ENCODE results near the gene OASL. TPM values are rescaled to one million over a fixed set of nuclear protein-coding genes. Genes with fewer than 3 reads are reported as not detected.

OASL gene
- total and polyA plus RNA-seq, 10 of the 15 experiments (the other 5 are each of a cell fraction or from before 2014, with no cell fraction given) = 2.3 to 9.1 (median 2.7) TPM

DNA sequence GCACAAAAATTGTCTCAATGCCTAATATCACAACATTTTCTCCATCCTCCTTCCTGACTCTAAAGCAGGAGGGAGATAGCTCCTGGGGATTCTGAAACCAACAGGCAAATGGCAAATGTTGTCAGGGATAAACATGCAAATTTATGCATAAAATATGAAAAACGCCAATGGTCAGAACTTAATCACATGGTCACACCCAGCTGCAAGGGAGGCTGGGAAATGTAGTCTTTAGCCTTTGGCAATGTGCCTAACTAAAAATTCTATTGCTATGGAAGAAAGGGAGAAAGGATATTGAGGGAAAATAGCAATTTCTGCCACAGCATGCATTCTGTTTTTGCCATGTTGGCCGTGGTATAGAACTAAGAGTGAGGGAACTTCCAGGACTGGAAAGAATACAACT, 11.7 kb upstream of the OASL start (continued):
- TF ChIP-seq, protein P1, sequence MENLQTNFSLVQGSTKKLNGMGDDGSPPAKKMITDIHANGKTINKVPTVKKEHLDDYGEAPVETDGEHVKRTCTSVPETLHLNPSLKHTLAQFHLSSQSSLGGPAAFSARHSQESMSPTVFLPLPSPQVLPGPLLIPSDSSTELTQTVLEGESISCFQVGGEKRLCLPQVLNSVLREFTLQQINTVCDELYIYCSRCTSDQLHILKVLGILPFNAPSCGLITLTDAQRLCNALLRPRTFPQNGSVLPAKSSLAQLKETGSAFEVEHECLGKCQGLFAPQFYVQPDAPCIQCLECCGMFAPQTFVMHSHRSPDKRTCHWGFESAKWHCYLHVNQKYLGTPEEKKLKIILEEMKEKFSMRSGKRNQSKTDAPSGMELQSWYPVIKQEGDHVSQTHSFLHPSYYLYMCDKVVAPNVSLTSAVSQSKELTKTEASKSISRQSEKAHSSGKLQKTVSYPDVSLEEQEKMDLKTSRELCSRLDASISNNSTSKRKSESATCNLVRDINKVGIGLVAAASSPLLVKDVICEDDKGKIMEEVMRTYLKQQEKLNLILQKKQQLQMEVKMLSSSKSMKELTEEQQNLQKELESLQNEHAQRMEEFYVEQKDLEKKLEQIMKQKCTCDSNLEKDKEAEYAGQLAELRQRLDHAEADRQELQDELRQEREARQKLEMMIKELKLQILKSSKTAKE (IDR thresholded peaks at IDR 0.05; ENCODE audit: low read depth, poor library complexity, severe bottlenecking) = no peak
- no peak for TF ChIP-seq POLR2AphosphoS2 (IDR thresholded peaks at IDR 0.05; ENCODE audit: low read depth, low read length)
- TF ChIP-seq BMI1 (IDR thresholded peaks at IDR 0.05; ENCODE audit: borderline replicate concordance) = no peak
- no peak for TF ChIP-seq SRF (IDR thresholded peaks at IDR 0.05; ENCODE audit: low read depth in 2 of 2, low read length in 2 of 2)

DNA sequence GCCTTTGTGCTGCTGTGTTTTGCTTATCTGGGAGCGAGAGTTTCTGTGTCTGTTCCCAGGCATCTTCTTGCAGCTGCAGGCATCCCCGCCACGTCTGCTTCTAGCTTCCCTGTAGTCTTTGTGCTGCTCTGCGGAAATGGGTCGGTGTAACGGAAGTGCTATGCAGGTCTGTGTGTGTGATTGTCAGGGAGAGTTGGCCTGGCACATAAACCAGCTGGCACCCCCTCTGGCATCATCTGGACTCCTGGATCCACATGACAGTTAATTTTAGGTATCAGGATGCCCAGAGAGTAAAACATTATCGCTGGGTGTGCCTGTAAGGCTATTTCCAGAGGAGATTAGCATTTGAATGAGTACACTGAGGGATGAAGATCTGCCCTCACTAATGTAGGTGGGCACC, 9.4 kb upstream of the OASL start:
- Histone ChIP-seq H3K4me1 (ENCODE audit: control insufficient read depth, insufficient read depth, low read length) (no peaks in the 10 kb centered on the region), H3K27ac (ENCODE audit: control insufficient read depth, insufficient read depth) (no peak overlapping the region), H2AFZ (ENCODE audit: control insufficient read depth, low read depth, low read length) (no peak overlapping the region), H4K20me1 (ENCODE audit: control insufficient read depth, insufficient read depth) (no peaks in the 10 kb centered on the region), H3K79me2 (ENCODE audit: control insufficient read depth, insufficient read depth, low read length) (no peaks in the 10 kb centered on the region), H3K36me3 (ENCODE audit: control insufficient read depth in 2 of 2, insufficient read depth in 2 of 2, low read length in 1 of 2) (no peaks in the 10 kb centered on the region), H3K9ac (ENCODE audit: control insufficient read depth, insufficient read depth, low read length) (no peak overlapping the region), H3K9me3 (replicated peaks; ENCODE audit: control insufficient read depth, insufficient read depth, low read length) (no peaks in the 10 kb centered on the region), H3K4me2 (ENCODE audit: control insufficient read depth, insufficient read depth) (no peak overlapping the region), H3K27me3 (replicated peaks in 1 of 2; ENCODE audit: control insufficient read depth in 2 of 2, insufficient read depth in 2 of 2, low read length in 1 of 2) (no peaks in the 10 kb centered on the region), H3K4me3 (no peak overlapping the region)
- CTCF ChIA-PET = interaction anchor here (1.1 to 5.6 kb wide), 2 partner anchors 12 to 41 kb away, joined by 4 to 34 read pairs; no protein-coding TSS in a partner anchor
- BruUV-seq (replicated peaks) = no TSS peak
- no peak for FAIRE-seq
- ATAC-seq = no peak
- WGBS (ENCODE audit: insufficient coverage, insufficient replicate concordance, low lambda C conversion rate, missing lambda C conversion rate) = 70% methylated on average over 7 of the region's 7 CpGs
- DNase-seq (ENCODE audit: low read depth, low spot score) = no peak
- POLR2A ChIA-PET = no interaction called here
- intact Hi-C loops (cut with micrococcal nuclease; ENCODE audit: unreplicated experiment) = no loop called here
- SMC1A ChIA-PET (ENCODE audit: uncharacterized antibody, unreplicated experiment) = interaction anchor here (1.4 kb wide), 1 partner anchor 11 kb away, joined by 6 read pairs; no protein-coding TSS in a partner anchor
- in situ Hi-C loops (cut with MboI) = no loop called here
- RAD21 ChIA-PET (ENCODE audit: unreplicated experiment) = no interaction called here
- TF ChIP-seq, protein P2, sequence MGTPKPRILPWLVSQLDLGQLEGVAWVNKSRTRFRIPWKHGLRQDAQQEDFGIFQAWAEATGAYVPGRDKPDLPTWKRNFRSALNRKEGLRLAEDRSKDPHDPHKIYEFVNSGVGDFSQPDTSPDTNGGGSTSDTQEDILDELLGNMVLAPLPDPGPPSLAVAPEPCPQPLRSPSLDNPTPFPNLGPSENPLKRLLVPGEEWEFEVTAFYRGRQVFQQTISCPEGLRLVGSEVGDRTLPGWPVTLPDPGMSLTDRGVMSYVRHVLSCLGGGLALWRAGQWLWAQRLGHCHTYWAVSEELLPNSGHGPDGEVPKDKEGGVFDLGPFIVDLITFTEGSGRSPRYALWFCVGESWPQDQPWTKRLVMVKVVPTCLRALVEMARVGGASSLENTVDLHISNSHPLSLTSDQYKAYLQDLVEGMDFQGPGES (IDR thresholded peaks at IDR 0.05) = no peak
- TF ChIP-seq BHLHE40 (IDR thresholded peaks at IDR 0.05; ENCODE audit: borderline replicate concordance in 1 of 2, low read depth in 2 of 2, low read length in 1 of 2) (no peak), KDM1A (IDR thresholded peaks at IDR 0.05; ENCODE audit: borderline replicate concordance) (no peak), EED (IDR thresholded peaks at IDR 0.05; ENCODE audit: low read depth) (no peak), YY1 (IDR thresholded peaks at IDR 0.05; ENCODE audit: low read depth, low read length) (no peak), SRF (IDR thresholded peaks at IDR 0.05; ENCODE audit: low read depth in 2 of 2, low read length in 2 of 2) (no peak), GATAD2B (conservative IDR thresholded peaks at IDR 0.05; ENCODE audit: low read depth) (no peak), RELB (IDR thresholded peaks at IDR 0.05; ENCODE audit: low read depth) (no peak), PBX3 (IDR thresholded peaks at IDR 0.05; ENCODE audit: insufficient replicate concordance, low read depth, low read length) (no peak), MYC (IDR thresholded peaks at IDR 0.05; ENCODE audit: insufficient read depth, insufficient read length, insufficient replicate concordance, low read length, severe bottlenecking) (no peak), ESRRA (IDR thresholded peaks at IDR 0.05; ENCODE audit: low read length) (no peak), CREM (IDR thresholded peaks at IDR 0.05; ENCODE audit: low read depth) (no peak)
- TF ChIP-seq, protein P3, sequence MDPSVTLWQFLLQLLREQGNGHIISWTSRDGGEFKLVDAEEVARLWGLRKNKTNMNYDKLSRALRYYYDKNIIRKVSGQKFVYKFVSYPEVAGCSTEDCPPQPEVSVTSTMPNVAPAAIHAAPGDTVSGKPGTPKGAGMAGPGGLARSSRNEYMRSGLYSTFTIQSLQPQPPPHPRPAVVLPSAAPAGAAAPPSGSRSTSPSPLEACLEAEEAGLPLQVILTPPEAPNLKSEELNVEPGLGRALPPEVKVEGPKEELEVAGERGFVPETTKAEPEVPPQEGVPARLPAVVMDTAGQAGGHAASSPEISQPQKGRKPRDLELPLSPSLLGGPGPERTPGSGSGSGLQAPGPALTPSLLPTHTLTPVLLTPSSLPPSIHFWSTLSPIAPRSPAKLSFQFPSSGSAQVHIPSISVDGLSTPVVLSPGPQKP (IDR thresholded peaks at IDR 0.05; ENCODE audit: low read depth, low read length) = no peak

Data from GM12878 (cell line).